Testis (tissue), 3 donors: ENCODE results near the gene RFC1. TPM values are rescaled to one million over a fixed set of nuclear protein-coding genes. Genes with fewer than 3 reads are reported as not detected.
"Not testable (repeated sequence)": the region's sequence is repeated elsewhere in the genome, so short reads cannot be mapped to it uniquely, and the experiment has no call there.

ENCODE experiments used
- DNase-seq: peaks from one replicate; pipeline ENCODE4 v3.0.0-alpha.2; 2019
- H3K27ac ChIP-seq, 2 donors: fragments of 200-600 bp; sonication (generic); one replicate each; pipeline ENCODE4 v1.5.1; 2019
- H3K27me3 ChIP-seq: fragments of 200-600 bp; sonication (generic); one replicate; pipeline ENCODE4 v1.5.1; 2019
- H3K36me3 ChIP-seq: fragments of 200-600 bp; sonication (generic); one replicate; pipeline ENCODE4 v1.5.1; 2017; ENCODE audit warnings: low read depth; ENCODE audit errors: missing control alignments
- H3K4me1 ChIP-seq: fragments of 200-600 bp; sonication (generic); one replicate; pipeline ENCODE4 v1.5.1; 2019
- H3K4me3 ChIP-seq, 2 donors: fragments of 200-600 bp; sonication (generic); one replicate each; pipeline ENCODE4 v1.5.1; 2017 to 2019
- H3K9me3 ChIP-seq: fragments of 200-600 bp; sonication (generic); one replicate; pipeline ENCODE4 v1.5.1; 2017
- POLR2A ChIP-seq: fragments of 450-650 bp; IDR thresholded peaks from one replicate; pipeline ENCODE4 v1.6.1; 2017; ENCODE audit warnings: antibody characterized with exemption, mild to moderate bottlenecking, moderate library complexity
- WGBS, 2 donors: methylation state at CpG; one replicate each; pipeline ENCODE4 v1.1.5; 2018; 5-methylcytosine and 5-hydroxymethylcytosine counted together
- intact Hi-C: fragments of 100-400 bp; cut with DNase I; formaldehyde crosslinking; loops from one replicate; pipeline ENCODE4 v1.15.1; 2023; ENCODE audit warnings: low total_unique reads
- polyA plus RNA-seq: library from polyadenylated mRNA; stranded (reverse); fragments of 350-450 nt; fragmentation: Illumina TruSeq; extraction: RNeasy Lipid Tissue Mini Kit (QIAGEN cat#74804); gene quantifications from one replicate; pipeline ENCODE4 v1.2.3, GENCODE V29; 2014; ENCODE audit warnings: low read depth, low replicate concordance; ENCODE audit not compliant: insufficient read depth
- total RNA-seq, 2 donors: library from RNA; depleted of rRNA; stranded (reverse); fragments of >200 nt; gene quantifications; one replicate each; pipeline ENCODE4 v1.2.3, GENCODE V29; 2016
- TF ChIP-seq, protein P1 (sequence below), 3 experiments: fragments of 450-650 bp in 2 of 3; fragments of 200-600 bp in 1 of 3; sonication (generic) in 1 of 3; IDR thresholded peaks; one replicate each; pipeline ENCODE4 v1.5.1; 2016 to 2019; ENCODE audit warnings: antibody characterized with exemption in 3 of 3, mild to moderate bottlenecking in 2 of 3, moderate library complexity in 1 of 3

Gene RFC1
- total and polyA plus RNA-seq, 3 donors from 2014 or later = 26.9 to 34.9 (median 29.5) TPM

- Histone ChIP-seq H3K4me1 (no peaks in the 10 kb centered on the region), H3K27ac (no peak within 1 kb of the TSS), H3K36me3 (no peaks in the 10 kb centered on the region), H3K9me3 (no peaks in the 10 kb centered on the region), H3K4me3 (no peak within 1 kb of the TSS), H3K27me3 (no peaks in the 10 kb centered on the region)
- no peak for DNase-seq
- TF ChIP-seq, protein P1, sequence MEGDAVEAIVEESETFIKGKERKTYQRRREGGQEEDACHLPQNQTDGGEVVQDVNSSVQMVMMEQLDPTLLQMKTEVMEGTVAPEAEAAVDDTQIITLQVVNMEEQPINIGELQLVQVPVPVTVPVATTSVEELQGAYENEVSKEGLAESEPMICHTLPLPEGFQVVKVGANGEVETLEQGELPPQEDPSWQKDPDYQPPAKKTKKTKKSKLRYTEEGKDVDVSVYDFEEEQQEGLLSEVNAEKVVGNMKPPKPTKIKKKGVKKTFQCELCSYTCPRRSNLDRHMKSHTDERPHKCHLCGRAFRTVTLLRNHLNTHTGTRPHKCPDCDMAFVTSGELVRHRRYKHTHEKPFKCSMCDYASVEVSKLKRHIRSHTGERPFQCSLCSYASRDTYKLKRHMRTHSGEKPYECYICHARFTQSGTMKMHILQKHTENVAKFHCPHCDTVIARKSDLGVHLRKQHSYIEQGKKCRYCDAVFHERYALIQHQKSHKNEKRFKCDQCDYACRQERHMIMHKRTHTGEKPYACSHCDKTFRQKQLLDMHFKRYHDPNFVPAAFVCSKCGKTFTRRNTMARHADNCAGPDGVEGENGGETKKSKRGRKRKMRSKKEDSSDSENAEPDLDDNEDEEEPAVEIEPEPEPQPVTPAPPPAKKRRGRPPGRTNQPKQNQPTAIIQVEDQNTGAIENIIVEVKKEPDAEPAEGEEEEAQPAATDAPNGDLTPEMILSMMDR (IDR thresholded peaks at IDR 0.05) = no peak
- TF ChIP-seq POLR2A = no peak
- 63 to 71% methylated on average over 12 of the region's 12 CpGs for WGBS, 2 donors
- intact Hi-C loops = no loop called here
These were observed 40.8 kb upstream of the RFC1 start, which contains the start of gene KLB for GRCh38 chr4:39406763-39407583. KLB (plus strand) TSS chr4:39406930; CDS start chr4:39406950, 20 bp downstream.

DNA sequence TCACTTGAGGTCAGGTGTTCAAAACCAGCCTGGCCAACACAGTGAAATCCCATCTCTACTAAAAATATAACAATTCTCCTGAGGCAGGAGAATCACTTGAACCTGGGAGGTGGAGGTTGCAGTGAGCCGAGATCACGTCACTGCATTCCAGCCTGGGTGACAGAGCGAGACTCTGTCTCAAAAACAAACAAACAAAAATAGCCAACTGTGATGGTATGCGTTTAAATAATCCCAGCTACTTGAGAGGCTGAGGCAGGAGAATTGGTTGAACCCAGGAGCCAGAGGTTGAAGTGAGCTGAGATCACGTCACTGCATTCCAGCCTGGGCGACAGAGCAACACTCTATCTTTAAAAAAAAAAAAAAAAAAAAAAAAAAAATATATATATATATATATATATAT, 35.5 kb upstream of the RFC1 start:
- H3K36me3 ChIP-seq, H3K4me1 ChIP-seq, H3K27ac ChIP-seq, H3K9me3 ChIP-seq, H3K27me3 ChIP-seq, H3K4me3 ChIP-seq, DNase-seq, intact Hi-C loops: not testable (repeated sequence)
- WGBS, 2 donors = 74 to 85% methylated on average over 6 of the region's 6 CpGs

GRCh38 chr4:39394706-39395105, 28.5 kb upstream of the RFC1 start:
- TF ChIP-seq, protein P1 (IDR thresholded peaks at IDR 0.05) = no peak
- TF ChIP-seq POLR2A = no peak
- 78 to 92% methylated on average over 3 of the region's 3 CpGs for WGBS, 2 donors

DNA sequence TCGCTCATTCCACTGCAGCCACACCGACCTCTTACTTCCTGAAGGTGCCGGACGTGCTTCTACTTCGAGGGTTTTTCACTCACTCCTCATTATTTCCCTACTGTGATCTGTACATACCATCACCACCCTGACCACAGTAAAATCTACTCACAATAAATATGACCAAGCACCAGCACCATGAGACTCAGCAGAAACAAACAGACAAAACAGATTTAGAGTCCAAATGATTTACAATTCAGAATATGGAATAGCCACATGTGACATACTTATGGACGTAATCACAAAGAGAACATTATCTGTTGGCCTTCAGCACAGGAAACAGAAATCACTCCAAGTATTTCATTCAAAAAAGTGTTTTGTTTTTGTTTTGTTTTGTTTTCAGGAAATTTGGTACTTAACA, 24.4 kb upstream of the RFC1 start:
- intact Hi-C loops = no loop called here
- 67 to 75% methylated on average over 6 of the region's 6 CpGs for WGBS, 2 donors

More at GRCh38 chr4:39394706-39395105, 28.5 kb upstream of the RFC1 start:
- no peaks in the 10 kb centered on the region for H3K27me3 ChIP-seq
- no peak overlapping the region for H3K27ac ChIP-seq
- H3K36me3 ChIP-seq = no peaks in the 10 kb centered on the region
- no peak for DNase-seq
- H3K4me3 ChIP-seq = no peak overlapping the region
- H3K4me1 ChIP-seq = no peaks in the 10 kb centered on the region
- intact Hi-C loops = no loop called here
- H3K9me3 ChIP-seq = no peaks in the 10 kb centered on the region

DNA sequence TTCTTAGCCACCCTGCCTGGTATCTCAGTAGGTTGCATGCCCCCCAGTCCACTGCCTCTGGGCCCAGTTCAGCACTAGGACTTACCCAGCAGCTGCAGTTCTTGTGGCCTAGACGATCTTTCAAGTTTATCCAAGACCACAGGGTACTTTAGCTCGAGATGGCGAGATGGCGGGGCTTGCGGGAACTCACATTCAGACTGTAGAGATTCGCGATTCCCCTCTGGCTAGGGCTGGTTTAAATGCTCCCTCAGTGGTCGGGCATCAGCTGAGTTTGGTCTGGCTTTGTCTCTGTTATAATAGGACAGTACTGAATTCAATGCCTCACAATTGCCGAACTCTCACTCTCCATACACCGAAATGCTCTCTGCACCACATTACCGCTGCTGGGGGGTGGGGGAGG, 18.4 kb upstream of the RFC1 start:
- Histone ChIP-seq H3K4me1 (no peaks in the 10 kb centered on the region), H3K27ac (no peak overlapping the region), H3K27me3 (no peaks in the 10 kb centered on the region), H3K9me3 (no peaks in the 10 kb centered on the region), H3K36me3 (no peaks in the 10 kb centered on the region), H3K4me3 (peak overlapping the region in 1 of 2 donors; percentile 3)
- intact Hi-C loops = no loop called here
- WGBS, 2 donors = 73 to 80% methylated on average over 11 of the region's 11 CpGs
- no peak for DNase-seq
- TF ChIP-seq, protein P1 (IDR thresholded peaks at IDR 0.05) = no peak
- TF ChIP-seq POLR2A = no peak

More for the DNA sequence above, 24.4 kb upstream of the RFC1 start:
- no peak for TF ChIP-seq POLR2A
- TF ChIP-seq, protein P1 (IDR thresholded peaks at IDR 0.05) = no peak
- Histone ChIP-seq H3K36me3 (no peaks in the 10 kb centered on the region), H3K4me3 (no peak overlapping the region), H3K4me1 (no peaks in the 10 kb centered on the region), H3K9me3 (no peaks in the 10 kb centered on the region), H3K27me3 (no peaks in the 10 kb centered on the region), H3K27ac (no peak overlapping the region)
- no peak for DNase-seq
